Keratinocyte (primary cell): Measurements from ENCODE around the gene ITPKB. TPM values are rescaled to one million over a fixed set of nuclear protein-coding genes. Genes with fewer than 3 reads are reported as not detected.

Source experiments
- DNase-seq: peaks from one replicate; pipeline ENCODE4 v3.0.0-alpha.2; 2011; ENCODE audit warnings: low read depth, missing footprints, low spot score
- FAIRE-seq: peaks from 2 replicates; lab custom pipeline; 2011; peaks lifted over from hg19 to GRCh38; lab: Jason Lieb, UNC
- H2AFZ ChIP-seq: 2 replicates; pipeline ENCODE4 v1.6.0; 2012; ENCODE audit warnings: low read length, control low read depth, inconsistent platforms; ENCODE audit not compliant: control insufficient read depth
- H3K27ac ChIP-seq: 2 replicates; pipeline ENCODE4 v1.5.1; 2011; ENCODE audit warnings: low read length; ENCODE audit not compliant: control insufficient read depth, insufficient read depth
- H3K27me3 ChIP-seq: 3 replicates; pipeline ENCODE4 v1.6.0; 2011; ENCODE audit warnings: low read length; ENCODE audit not compliant: control insufficient read depth, insufficient read depth; ENCODE audit errors: extremely low read depth
- H3K36me3 ChIP-seq, 2 experiments: 2 replicates in 1 of 2; 3 replicates in 1 of 2; pipeline ENCODE4 v1.5.1; 2011; ENCODE audit warnings: low read length in 2 of 2, mild to moderate bottlenecking in 1 of 2; ENCODE audit not compliant: control insufficient read depth in 2 of 2, insufficient read depth in 2 of 2; ENCODE audit errors: extremely low read depth in 1 of 2
- H3K4me1 ChIP-seq: 3 replicates; pipeline ENCODE4 v1.5.1; 2011; ENCODE audit warnings: low read length; ENCODE audit not compliant: control insufficient read depth, insufficient read depth; ENCODE audit errors: extremely low read depth
- H3K4me2 ChIP-seq: 3 replicates; pipeline ENCODE4 v1.6.0; 2011; ENCODE audit warnings: low read depth, low read length; ENCODE audit not compliant: control insufficient read depth, insufficient read depth; ENCODE audit errors: extremely low read depth
- H3K4me3 ChIP-seq, 3 experiments: fragments of 200-600 bp in 1 of 3; sonication (generic) in 1 of 3; 2 replicates in 2 of 3; 3 replicates in 1 of 3; pipeline ENCODE4 v1.5.1; 2011 to 2016; ENCODE audit warnings: low read length in 3 of 3, mild to moderate bottlenecking in 3 of 3, control low read depth in 2 of 3, inconsistent platforms in 1 of 3, low read depth in 1 of 3, mixed read lengths in 1 of 3, mixed run types in 1 of 3, moderate library complexity in 1 of 3; ENCODE audit not compliant: control insufficient read depth in 2 of 3, insufficient read depth in 2 of 3; ENCODE audit errors: extremely low read depth in 1 of 3
- H3K79me2 ChIP-seq: 2 replicates; pipeline ENCODE4 v1.6.0; 2012; ENCODE audit warnings: low read length; ENCODE audit not compliant: control insufficient read depth, insufficient read depth
- H3K9ac ChIP-seq: 3 replicates; pipeline ENCODE4 v1.6.0; 2011; ENCODE audit warnings: low read length; ENCODE audit not compliant: control insufficient read depth, insufficient read depth; ENCODE audit errors: extremely low read depth
- H3K9me1 ChIP-seq: 3 replicates; pipeline ENCODE4 v1.6.0; 2011; ENCODE audit warnings: low read length; ENCODE audit not compliant: control insufficient read depth, insufficient read depth; ENCODE audit errors: extremely low read depth
- H3K9me3 ChIP-seq: 2 replicates; pipeline ENCODE4 v1.5.1; 2012; ENCODE audit warnings: low read depth, low read length; ENCODE audit not compliant: control insufficient read depth
- H4K20me1 ChIP-seq: 3 replicates; pipeline ENCODE4 v1.6.0; 2011; ENCODE audit warnings: low read length; ENCODE audit not compliant: control insufficient read depth, insufficient read depth; ENCODE audit errors: extremely low read depth
- CTCF ChIP-seq, 3 experiments: IDR thresholded peaks in 1 of 3; conservative IDR thresholded peaks in 1 of 3; optimal IDR thresholded peaks in 1 of 3; 2 replicates in 2 of 3; 3 replicates in 1 of 3; pipeline versions ENCODE3 to v1.5.1; 2011; ENCODE audit warnings: low read length in 3 of 3, mild to moderate bottlenecking in 3 of 3, moderate library complexity in 2 of 3, control low read depth in 1 of 3, inconsistent platforms in 1 of 3; ENCODE audit not compliant: insufficient read depth in 2 of 3; ENCODE audit errors: extremely low read depth in 1 of 3
- EZH2 ChIP-seq: IDR thresholded peaks from one replicate; pipeline ENCODE4 v1.6.1; 2012; ENCODE audit warnings: inconsistent platforms, mild to moderate bottlenecking, low read length, moderate library complexity
- dilution Hi-C: fragments of 300-500 bp; cut with MboI; formaldehyde crosslinking; loops from one replicate; pipeline ENCODE4 v1.7.0; 2020; ENCODE audit warnings: low sequenced_read_pairs; ENCODE audit not compliant: extremely low pct_ligation_motif_present
- polyA plus RNA-seq, 5 experiments: library from polyadenylated mRNA; depleted of rRNA in 3 of 5; stranded (reverse) in 3 of 5; stranded (forward) in 1 of 5; unstranded in 1 of 5; fragments of >200 nt; gene quantifications; 1 replicate in 1 of 5; 2 replicates in 3 of 5; 3 replicates in 1 of 5; pipeline versions ENCODE4 v1.2.1 to v1.2.3, GENCODE V29; 2011 to 2012; ENCODE audit warnings: missing spikeins in 2 of 5, low read depth in 1 of 5, low replicate concordance in 1 of 5

ITPKB gene
- polyA plus RNA-seq, 1 donor (not counting 4 experiments of a cell fraction or from before 2014, with no cell fraction given), result 3.2 TPM

DNA sequence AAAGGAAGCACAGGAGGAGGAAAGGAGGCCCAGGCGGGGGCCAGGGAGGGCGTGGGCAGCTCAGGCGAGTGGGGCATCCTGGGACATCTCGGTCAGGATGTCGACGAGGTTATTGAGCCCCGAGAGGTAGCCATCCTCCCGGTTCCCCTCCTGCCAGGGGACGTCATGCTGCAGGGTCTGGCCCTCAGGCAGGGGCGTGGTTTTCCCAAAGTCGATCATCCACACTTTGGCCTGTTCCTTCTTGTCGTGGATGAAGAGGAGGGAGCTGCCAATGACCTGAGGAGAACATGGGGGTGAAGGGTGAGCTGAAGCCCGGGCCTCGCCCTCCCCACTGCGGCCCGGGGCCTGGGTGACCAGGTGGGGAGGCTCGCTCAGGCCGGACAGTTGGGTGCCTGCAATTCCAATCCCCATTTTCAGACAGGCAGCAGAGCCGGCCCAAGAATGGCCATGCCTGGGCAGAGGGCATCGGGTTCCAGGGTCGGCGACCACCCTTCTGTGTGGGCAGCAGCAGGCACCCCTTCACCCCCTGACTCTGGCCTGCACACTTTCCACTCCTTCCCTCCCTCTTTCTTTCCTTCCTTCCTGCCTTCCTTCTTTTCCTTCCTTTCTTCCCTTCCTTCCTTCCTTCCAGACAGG is 104.4 kb downstream of the ITPKB start:
- H3K9ac ChIP-seq, result peak overlapping the region; percentile 37
- H3K79me2 ChIP-seq, result no peaks in the 10 kb centered on the region
- H2AFZ ChIP-seq, result no peak overlapping the region
- TF ChIP-seq EZH2, result no peak
- TF ChIP-seq CTCF (optimal IDR thresholded peaks at IDR 0.05 in 1 of 3, IDR thresholded peaks at IDR 0.05 in 1 of 3, conservative IDR thresholded peaks at IDR 0.05 in 1 of 3; ENCODE audit: extremely low read depth in 1 of 3, insufficient read depth in 2 of 3, low read length in 3 of 3), result no peak
- peaks cover 18% of the 10 kb centered on the region for H3K4me1 ChIP-seq
- peak overlapping the region; percentile 40 for H3K27ac ChIP-seq
- DNase-seq (no peak), FAIRE-seq (no peak)
- dilution Hi-C loops, result loop anchor here (10.0 kb wide), 1 partner anchor 250 kb away; no protein-coding TSS in a partner anchor
- peak overlapping the region; percentile 60 for H3K4me2 ChIP-seq
- no peaks in the 10 kb centered on the region for H3K27me3 ChIP-seq
- H3K4me3 ChIP-seq, result no peak overlapping the region
- no peaks in the 10 kb centered on the region for H3K9me1 ChIP-seq
- peaks cover 3 to 8% of the 10 kb centered on the region in 2 experiments for H3K36me3 ChIP-seq
- no peaks in the 10 kb centered on the region for H4K20me1 ChIP-seq
- H3K9me3 ChIP-seq, result no peaks in the 10 kb centered on the region

GRCh38 chr1:226634166-226634588 is 104.9 kb downstream of the ITPKB start:
- no peaks in the 10 kb centered on the region for H4K20me1 ChIP-seq
- no peaks in the 10 kb centered on the region for H3K27me3 ChIP-seq
- peaks cover 18% of the 10 kb centered on the region for H3K4me1 ChIP-seq
- no peaks in the 10 kb centered on the region for H3K9me3 ChIP-seq
- no peaks in the 10 kb centered on the region for H3K9me1 ChIP-seq
- peaks cover 2 to 8% of the 10 kb centered on the region in 2 experiments for H3K36me3 ChIP-seq
- no peak overlapping the region for H3K4me2 ChIP-seq
- H3K4me3 ChIP-seq, result no peak overlapping the region
- TF ChIP-seq EZH2 (no peak), CTCF (optimal IDR thresholded peaks at IDR 0.05 in 1 of 3, IDR thresholded peaks at IDR 0.05 in 1 of 3, conservative IDR thresholded peaks at IDR 0.05 in 1 of 3; ENCODE audit: extremely low read depth in 1 of 3, insufficient read depth in 2 of 3, low read length in 3 of 3) (peak; percentile 82 to 96 (median 93))
- no peak overlapping the region for H3K27ac ChIP-seq
- dilution Hi-C loops, result loop anchor here (10.0 kb wide), 1 partner anchor 251 kb away; no protein-coding TSS in a partner anchor
- DNase-seq (no peak), FAIRE-seq (no peak)
- no peak overlapping the region for H3K9ac ChIP-seq
- H3K79me2 ChIP-seq, result no peaks in the 10 kb centered on the region
- H2AFZ ChIP-seq, result no peak overlapping the region
